Measurements from ENCODE around the gene HADHB.
"Not testable (repeated sequence)": the region's sequence is repeated elsewhere in the genome, so short reads cannot be mapped to it uniquely, and the experiment has no call there.

HADHB gene

GRCh38 chr2:26245810-26246209 is 1.1 kb downstream of the HADHB start:
- Histone ChIP-seq H3K9me3 (ENCODE audit: insufficient read depth, low read length) (no peaks in the 10 kb centered on the region), H3K4me3 (ENCODE audit: insufficient read length, low read depth) (peak overlapping the region; percentile 91), H3K4me1 (ENCODE audit: insufficient read depth, insufficient read length) (no peaks in the 10 kb centered on the region), H3K27me3 (ENCODE audit: insufficient read depth, insufficient read length) (no peaks in the 10 kb centered on the region), H3K9ac (ENCODE audit: insufficient read length, low read depth) (peak overlapping the region; percentile 87), H3K36me3 (ENCODE audit: insufficient read depth, insufficient read length, low read length) (no peaks in the 10 kb centered on the region)
- no peak for TF ChIP-seq YY1 (IDR thresholded peaks at IDR 0.05; ENCODE audit: insufficient read depth, insufficient read length)
- TF ChIP-seq SUZ12 (IDR thresholded peaks at IDR 0.05; ENCODE audit: extremely low read depth, insufficient read depth, insufficient read length), result no peak
- no peak for TF ChIP-seq ZNF274 (IDR thresholded peaks at IDR 0.05; ENCODE audit: low read depth, low read length)
- no peak for DNase-seq (ENCODE audit: low read depth, low spot score)

DNA sequence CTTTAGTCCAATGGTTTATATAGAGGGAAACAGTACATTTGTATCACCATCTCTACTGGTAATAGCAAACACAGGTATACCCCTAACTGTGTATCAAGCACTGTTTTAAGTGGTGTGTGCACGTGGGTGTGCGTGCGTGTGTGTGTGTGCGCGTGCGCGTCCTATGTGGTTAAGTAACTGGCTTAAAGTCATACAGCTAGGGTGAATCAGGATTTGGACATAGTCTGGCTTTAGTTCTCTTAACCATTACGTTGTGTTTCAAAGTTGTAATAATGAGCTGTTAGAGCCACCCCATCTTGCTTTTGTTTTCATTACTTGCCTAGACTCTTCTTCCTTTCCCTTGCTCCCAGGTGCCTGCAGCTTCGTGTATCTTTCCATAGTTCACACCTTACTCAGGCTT is 2.1 kb downstream of the HADHB start:
- no peak overlapping the region for H3K9ac ChIP-seq (ENCODE audit: insufficient read length, low read depth)
- TF ChIP-seq SUZ12 (IDR thresholded peaks at IDR 0.05; ENCODE audit: extremely low read depth, insufficient read depth, insufficient read length) (no peak), YY1 (IDR thresholded peaks at IDR 0.05; ENCODE audit: insufficient read depth, insufficient read length) (no peak), ZNF274 (IDR thresholded peaks at IDR 0.05; ENCODE audit: low read depth, low read length) (no peak)
- no peak for DNase-seq (ENCODE audit: low read depth, low spot score)

GRCh38 chr2:26249625-26250024 is 4.9 kb downstream of the HADHB start:
- Histone ChIP-seq H3K36me3 (ENCODE audit: insufficient read depth, insufficient read length, low read length) (no peaks in the 10 kb centered on the region), H3K4me3 (ENCODE audit: insufficient read length, low read depth) (no peak overlapping the region), H3K4me1 (ENCODE audit: insufficient read depth, insufficient read length) (no peaks in the 10 kb centered on the region), H3K27me3 (ENCODE audit: insufficient read depth, insufficient read length) (no peaks in the 10 kb centered on the region), H3K9me3 (ENCODE audit: insufficient read depth, low read length) (no peaks in the 10 kb centered on the region), H3K9ac (ENCODE audit: insufficient read length, low read depth) (no peak overlapping the region)
- no peak for DNase-seq (ENCODE audit: low read depth, low spot score)
- TF ChIP-seq ZNF274 (IDR thresholded peaks at IDR 0.05; ENCODE audit: low read depth, low read length), result no peak
- TF ChIP-seq SUZ12 (IDR thresholded peaks at IDR 0.05; ENCODE audit: extremely low read depth, insufficient read depth, insufficient read length), result no peak
- no peak for TF ChIP-seq YY1 (IDR thresholded peaks at IDR 0.05; ENCODE audit: insufficient read depth, insufficient read length)

More for the DNA sequence above, 2.1 kb downstream of the HADHB start:
- H3K9me3 ChIP-seq (ENCODE audit: insufficient read depth, low read length), result no peaks in the 10 kb centered on the region
- H3K36me3 ChIP-seq (ENCODE audit: insufficient read depth, insufficient read length, low read length), result no peaks in the 10 kb centered on the region
- no peak overlapping the region for H3K4me3 ChIP-seq (ENCODE audit: insufficient read length, low read depth)
- no peaks in the 10 kb centered on the region for H3K27me3 ChIP-seq (ENCODE audit: insufficient read depth, insufficient read length)
- H3K4me1 ChIP-seq (ENCODE audit: insufficient read depth, insufficient read length), result no peaks in the 10 kb centered on the region

GRCh38 chr2:26251893-26252292 is 7.2 kb downstream of the HADHB start:
- peaks cover 7% of the 10 kb centered on the region for H3K36me3 ChIP-seq (ENCODE audit: insufficient read depth, insufficient read length, low read length)
- TF ChIP-seq YY1 (IDR thresholded peaks at IDR 0.05; ENCODE audit: insufficient read depth, insufficient read length), result no peak
- TF ChIP-seq ZNF274 (IDR thresholded peaks at IDR 0.05; ENCODE audit: low read depth, low read length), result no peak
- TF ChIP-seq SUZ12 (IDR thresholded peaks at IDR 0.05; ENCODE audit: extremely low read depth, insufficient read depth, insufficient read length), result no peak
- H3K9ac ChIP-seq (ENCODE audit: insufficient read length, low read depth), result no peak overlapping the region
- no peaks in the 10 kb centered on the region for H3K4me1 ChIP-seq (ENCODE audit: insufficient read depth, insufficient read length)
- no peak overlapping the region for H3K4me3 ChIP-seq (ENCODE audit: insufficient read length, low read depth)
- no peaks in the 10 kb centered on the region for H3K9me3 ChIP-seq (ENCODE audit: insufficient read depth, low read length)
- no peaks in the 10 kb centered on the region for H3K27me3 ChIP-seq (ENCODE audit: insufficient read depth, insufficient read length)
- no peak for DNase-seq (ENCODE audit: low read depth, low spot score)

GRCh38 chr2:26255759-26256384 is 11.1 kb downstream of the HADHB start:
- Histone ChIP-seq H3K9me3 (ENCODE audit: insufficient read depth, low read length) (no peaks in the 10 kb centered on the region; the same call in 1 of the 2 replicates), H3K4me1 (ENCODE audit: insufficient read depth, insufficient read length) (no peaks in the 10 kb centered on the region), H3K36me3 (ENCODE audit: insufficient read depth, insufficient read length, low read length) (peaks cover 24% of the 10 kb centered on the region), H3K9ac (ENCODE audit: insufficient read length, low read depth) (no peak overlapping the region), H3K27me3 (ENCODE audit: insufficient read depth, insufficient read length) (no peaks in the 10 kb centered on the region), H3K4me3 (ENCODE audit: insufficient read length, low read depth) (no peak overlapping the region)
- no peak for TF ChIP-seq ZNF274 (IDR thresholded peaks at IDR 0.05; ENCODE audit: low read depth, low read length)
- no peak for TF ChIP-seq SUZ12 (IDR thresholded peaks at IDR 0.05; ENCODE audit: extremely low read depth, insufficient read depth, insufficient read length)
- TF ChIP-seq YY1 (IDR thresholded peaks at IDR 0.05; ENCODE audit: insufficient read depth, insufficient read length), result no peak
- no peak for DNase-seq (ENCODE audit: low read depth, low spot score)

- H3K36me3 ChIP-seq (ENCODE audit: insufficient read depth, insufficient read length, low read length), result peaks cover 25% of the 10 kb centered on the region
- H3K9me3 ChIP-seq (ENCODE audit: insufficient read depth, low read length); DNase-seq (ENCODE audit: low read depth, low spot score); H3K4me1 ChIP-seq (ENCODE audit: insufficient read depth, insufficient read length); H3K4me3 ChIP-seq (ENCODE audit: insufficient read length, low read depth); H3K9ac ChIP-seq (ENCODE audit: insufficient read length, low read depth); H3K27me3 ChIP-seq (ENCODE audit: insufficient read depth, insufficient read length): not testable (repeated sequence)
Measured at GRCh38 chr2:26258836-26259235, 14.1 kb downstream of the HADHB start.

GRCh38 chr2:26268213-26268612 is 23.5 kb downstream of the HADHB start:
- no peak overlapping the region for H3K4me3 ChIP-seq (ENCODE audit: insufficient read length, low read depth)
- no peak for DNase-seq (ENCODE audit: low read depth, low spot score)

DNA sequence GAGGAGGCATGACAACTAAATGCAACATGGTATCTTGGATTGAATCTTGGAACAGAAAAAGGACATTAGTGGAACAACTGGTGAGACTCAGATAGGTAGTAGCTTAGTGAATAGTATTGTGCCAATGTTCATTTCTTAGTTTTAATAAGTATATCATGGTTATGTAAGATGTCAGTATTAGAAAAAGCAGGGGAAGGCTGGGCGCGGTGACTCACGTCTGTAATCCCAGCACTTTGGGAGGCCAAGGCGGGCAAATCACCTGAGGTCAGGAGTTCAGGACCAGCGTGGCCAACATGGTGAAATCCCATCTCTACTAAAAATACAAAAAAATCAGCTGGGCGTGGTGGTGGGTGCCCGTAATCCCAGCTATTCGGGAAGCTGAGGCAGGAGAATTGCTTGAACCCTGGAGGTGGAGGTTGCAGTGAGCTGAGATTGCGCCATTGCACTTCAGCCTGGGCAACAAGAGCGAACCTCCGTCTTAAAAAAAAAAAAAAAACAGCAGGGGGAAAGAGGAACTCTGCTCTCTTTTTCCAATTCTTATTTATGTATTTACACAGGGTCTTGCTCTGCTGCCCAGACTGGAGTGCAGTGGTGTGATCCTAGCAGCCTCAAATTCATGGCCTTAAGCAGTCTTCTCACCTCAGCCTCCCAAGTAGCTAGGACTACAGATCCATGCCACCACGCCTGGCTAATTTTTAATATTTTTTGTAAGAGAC is 24.1 kb downstream of the HADHB start:
- H3K9me3 ChIP-seq (ENCODE audit: insufficient read depth, low read length); H3K27me3 ChIP-seq (ENCODE audit: insufficient read depth, insufficient read length); H3K9ac ChIP-seq (ENCODE audit: insufficient read length, low read depth); DNase-seq (ENCODE audit: low read depth, low spot score); H3K4me3 ChIP-seq (ENCODE audit: insufficient read length, low read depth); H3K4me1 ChIP-seq (ENCODE audit: insufficient read depth, insufficient read length): not testable (repeated sequence)
- peaks cover 16% of the 10 kb centered on the region for H3K36me3 ChIP-seq (ENCODE audit: insufficient read depth, insufficient read length, low read length)

More at GRCh38 chr2:26268213-26268612, 23.5 kb downstream of the HADHB start:
- TF ChIP-seq ZNF274 (IDR thresholded peaks at IDR 0.05; ENCODE audit: low read depth, low read length) (no peak), SUZ12 (IDR thresholded peaks at IDR 0.05; ENCODE audit: extremely low read depth, insufficient read depth, insufficient read length) (no peak), YY1 (IDR thresholded peaks at IDR 0.05; ENCODE audit: insufficient read depth, insufficient read length) (no peak)
- H3K4me1 ChIP-seq (ENCODE audit: insufficient read depth, insufficient read length), result no peaks in the 10 kb centered on the region
- no peak overlapping the region for H3K9ac ChIP-seq (ENCODE audit: insufficient read length, low read depth)
- peaks cover 11% of the 10 kb centered on the region for H3K36me3 ChIP-seq (ENCODE audit: insufficient read depth, insufficient read length, low read length)
- no peaks in the 10 kb centered on the region for H3K9me3 ChIP-seq (ENCODE audit: insufficient read depth, low read length)
- no peaks in the 10 kb centered on the region for H3K27me3 ChIP-seq (ENCODE audit: insufficient read depth, insufficient read length)
